GM19099 (cell line): ENCODE results near the gene RBP4.

Source experiments
- POLR2A ChIP-seq: IDR thresholded peaks from 3 replicates; pipeline ENCODE4 v1.6.1; 2011; ENCODE audit warnings: low read depth; ENCODE audit not compliant: insufficient read length; ENCODE audit errors: extremely low read depth

Gene RBP4

DNA sequence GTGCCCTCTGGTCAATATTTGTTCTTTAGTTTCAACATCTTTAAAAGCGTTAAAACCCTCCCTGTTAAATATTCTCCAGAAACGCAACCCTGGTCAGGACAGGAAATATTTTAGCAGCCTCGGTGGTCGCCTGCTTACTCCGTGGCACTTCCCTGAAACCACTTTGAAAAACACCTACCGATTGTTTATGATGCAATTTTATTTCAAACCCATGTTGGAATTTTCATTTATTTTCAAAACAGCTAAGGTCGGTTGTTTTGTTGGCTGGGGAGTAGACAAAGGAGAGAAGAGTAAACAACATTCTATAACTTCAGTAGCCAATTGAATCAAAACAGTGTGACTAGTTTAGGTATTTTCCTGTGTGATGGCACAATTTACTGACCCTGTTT is 733 bp upstream of the RBP4 start:
- no peak for TF ChIP-seq POLR2A

DNA sequence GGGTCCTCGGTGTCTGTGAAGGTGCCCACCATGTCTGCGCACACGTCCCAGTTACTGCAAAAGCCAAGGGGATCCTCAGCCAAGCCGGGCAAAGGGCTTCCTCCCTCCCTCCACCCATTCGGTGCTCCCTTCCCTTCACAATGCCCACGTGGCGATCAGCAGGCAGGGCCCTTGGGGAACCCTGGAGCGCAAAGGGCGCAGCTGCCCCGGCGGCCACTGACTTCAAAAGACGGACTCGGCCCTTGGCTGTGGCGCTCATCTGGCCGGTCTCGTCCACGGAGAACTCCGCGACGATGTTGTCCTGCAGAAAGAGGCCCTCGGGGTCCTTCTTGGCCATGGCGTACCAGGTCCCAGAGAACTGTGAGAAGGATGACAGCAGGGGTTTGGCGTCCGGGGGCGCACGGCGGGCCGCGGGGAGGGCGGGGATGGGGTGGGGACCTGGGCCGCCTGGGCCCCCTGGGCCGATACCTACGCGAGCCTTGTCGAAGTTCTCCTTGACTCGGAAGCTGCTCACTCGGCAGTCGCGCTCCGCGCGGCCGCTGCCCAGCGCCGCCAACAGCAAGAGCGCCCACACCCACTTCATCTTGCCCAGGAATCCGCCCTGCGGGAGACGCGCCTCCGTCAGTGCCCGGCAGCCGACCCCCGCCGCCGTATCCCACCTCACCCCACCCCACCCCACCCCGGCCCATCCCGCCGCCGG is 439 bp downstream of the RBP4 start:
- TF ChIP-seq POLR2A, result no peak

DNA sequence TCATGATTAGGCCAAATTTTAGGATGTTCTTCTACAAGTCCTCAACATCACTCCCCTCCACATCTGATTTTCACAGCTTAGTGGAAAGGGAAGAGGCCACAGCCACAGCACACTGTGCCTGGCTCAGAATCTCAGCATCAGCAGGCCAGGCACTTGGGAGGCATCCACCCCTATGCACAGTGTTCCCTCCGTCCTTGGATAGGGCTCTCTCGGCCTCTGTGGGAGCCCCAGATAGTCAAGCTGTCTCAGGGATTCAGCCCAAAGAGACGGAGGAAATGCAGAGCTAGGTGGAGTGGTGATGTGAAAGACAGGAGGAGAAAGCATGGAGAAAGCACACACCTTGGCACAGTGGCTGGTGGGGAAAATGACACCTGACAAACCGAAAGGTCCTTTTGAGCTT is 1.3 kb downstream of the RBP4 start:
- TF ChIP-seq POLR2A, result no peak

DNA sequence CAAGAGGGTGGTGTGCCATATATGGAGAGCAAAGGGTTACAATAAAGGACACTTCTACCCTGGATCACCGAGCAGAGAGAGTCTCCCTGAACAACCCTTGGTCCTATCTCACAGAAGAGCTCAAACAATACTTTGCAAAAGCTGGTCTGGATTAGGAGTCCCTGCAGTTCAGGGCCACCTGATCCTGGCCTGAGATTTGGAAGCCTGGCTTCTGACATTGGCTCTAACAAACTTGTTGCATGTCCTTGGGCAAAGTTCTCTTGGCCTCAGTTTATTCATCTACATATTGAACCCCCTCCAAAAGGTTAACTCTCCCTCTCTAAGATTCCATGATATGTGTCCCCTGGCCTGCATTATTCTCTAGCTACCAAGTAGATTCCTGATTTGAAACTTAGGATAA is 1.7 kb downstream of the RBP4 start:
- no peak for TF ChIP-seq POLR2A

DNA sequence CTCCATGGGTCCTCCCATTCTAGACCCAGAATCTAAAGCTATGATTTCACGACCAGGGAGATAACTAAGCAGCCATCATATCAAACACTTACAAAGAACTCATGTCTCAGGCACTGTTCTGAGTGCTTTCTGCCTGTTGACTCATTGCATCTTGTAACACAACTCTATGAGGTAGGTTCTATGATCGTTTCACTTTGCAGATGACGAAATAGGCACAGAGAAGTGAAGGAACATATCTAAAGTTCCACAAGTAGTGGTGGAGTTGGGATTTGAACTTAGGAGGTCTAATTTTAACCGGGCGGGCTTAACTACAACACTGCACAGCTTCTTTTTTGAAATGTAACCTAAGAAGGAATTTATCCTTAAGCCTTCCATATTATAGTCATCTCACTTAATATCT is 2.9 kb downstream of the RBP4 start:
- no peak for TF ChIP-seq POLR2A

DNA sequence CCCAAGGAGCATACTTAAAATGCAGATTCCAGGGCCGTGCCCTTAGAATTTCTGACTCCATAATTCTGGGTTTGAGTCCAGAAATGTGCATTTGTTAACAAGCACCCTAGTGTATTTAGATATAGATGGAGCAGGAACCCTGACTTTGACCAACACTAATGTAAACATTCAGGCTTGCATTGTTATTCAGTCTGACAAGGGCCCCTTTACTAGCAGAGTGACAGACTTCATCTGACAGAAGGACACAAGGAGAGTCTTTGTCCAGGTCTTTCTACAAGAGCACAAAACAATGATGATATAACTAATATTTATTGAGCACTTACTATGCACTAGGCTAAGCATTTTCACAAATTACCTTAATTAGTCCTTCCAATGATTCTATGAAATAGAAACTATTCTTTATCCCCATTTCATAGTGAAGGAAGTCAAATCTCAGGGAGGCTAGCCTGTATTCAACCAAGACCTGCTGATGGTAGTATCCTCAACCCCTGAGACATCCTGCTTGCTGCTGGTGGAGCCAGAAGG is 3.9 kb downstream of the RBP4 start:
- TF ChIP-seq POLR2A, result no peak

DNA sequence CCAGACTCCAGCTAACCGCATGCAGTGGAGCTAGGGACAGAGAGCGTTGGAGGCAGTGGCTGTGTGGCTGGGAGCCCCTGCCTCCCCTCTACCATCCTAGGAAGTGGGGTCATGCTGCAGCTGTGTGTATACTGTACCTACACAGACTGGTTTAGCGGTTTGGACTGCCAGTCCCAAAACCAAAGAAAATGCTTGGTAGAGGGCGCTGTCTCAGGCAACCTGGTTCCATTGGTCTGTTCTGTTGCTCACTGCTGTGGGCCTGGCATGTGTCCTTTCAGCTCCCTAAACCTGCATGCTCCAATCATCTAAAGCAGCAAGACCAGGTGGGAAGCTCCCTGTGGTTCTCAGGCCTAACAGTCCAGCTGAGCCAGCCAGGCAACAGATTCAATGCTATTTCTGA is 4.5 kb downstream of the RBP4 start:
- no peak for TF ChIP-seq POLR2A

DNA sequence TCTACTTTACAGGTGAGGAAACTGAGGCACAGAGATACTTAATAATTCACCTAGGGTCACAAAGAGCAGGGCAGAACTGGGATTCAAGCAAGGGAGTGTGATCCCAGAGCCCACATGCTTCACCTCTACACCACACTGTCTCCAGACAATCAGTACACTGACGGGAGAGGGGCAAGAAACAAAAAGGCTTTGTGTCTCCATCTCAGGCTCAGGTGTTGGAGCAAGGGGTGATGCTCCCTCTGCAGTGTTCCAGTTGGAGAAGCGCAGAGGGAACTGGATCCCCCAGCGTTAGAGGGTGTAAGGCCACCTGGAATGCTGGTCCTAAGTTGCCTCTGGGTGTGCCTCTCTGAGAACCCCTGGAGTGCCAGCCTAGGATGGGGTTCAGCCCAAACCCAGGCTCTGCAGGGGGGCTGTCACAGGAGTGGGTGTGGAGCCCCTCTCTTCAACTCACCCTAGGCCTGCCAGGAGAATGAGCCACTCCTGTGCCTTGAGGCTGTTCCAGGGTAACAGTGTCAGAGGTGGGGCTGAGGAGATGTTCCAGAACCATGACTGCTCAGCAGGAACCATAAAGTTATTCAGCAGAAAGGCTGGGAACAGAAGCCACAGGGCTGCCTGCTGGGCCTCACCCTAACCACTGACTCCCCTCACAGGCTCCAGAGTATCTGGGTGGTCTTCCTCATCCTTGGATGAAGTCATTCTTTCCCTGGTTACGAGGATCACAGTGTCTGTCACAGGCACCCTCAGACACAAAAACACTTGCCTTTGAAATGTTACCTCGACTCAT is 5.5 kb downstream of the RBP4 start:
- TF ChIP-seq POLR2A, result no peak

DNA sequence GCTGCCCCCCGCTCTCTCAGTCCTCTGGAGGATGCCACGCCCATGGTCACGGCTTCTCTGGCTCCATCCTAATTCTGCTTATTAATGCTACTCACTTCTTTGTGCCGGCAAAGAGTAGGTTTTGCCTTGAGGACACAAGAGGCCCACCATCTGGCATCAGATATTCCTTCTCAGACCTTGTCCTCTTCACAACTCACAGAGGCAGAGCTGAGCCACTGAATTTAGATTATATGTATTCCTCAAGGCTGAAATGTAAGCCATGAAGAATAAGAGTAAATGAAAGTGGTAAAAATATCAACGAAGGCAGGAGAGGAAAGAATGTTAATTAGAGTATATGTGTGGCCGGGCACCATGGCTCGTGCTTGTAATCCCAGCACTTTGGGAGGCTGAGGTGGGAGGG is 6.5 kb downstream of the RBP4 start:
- no peak for TF ChIP-seq POLR2A

DNA sequence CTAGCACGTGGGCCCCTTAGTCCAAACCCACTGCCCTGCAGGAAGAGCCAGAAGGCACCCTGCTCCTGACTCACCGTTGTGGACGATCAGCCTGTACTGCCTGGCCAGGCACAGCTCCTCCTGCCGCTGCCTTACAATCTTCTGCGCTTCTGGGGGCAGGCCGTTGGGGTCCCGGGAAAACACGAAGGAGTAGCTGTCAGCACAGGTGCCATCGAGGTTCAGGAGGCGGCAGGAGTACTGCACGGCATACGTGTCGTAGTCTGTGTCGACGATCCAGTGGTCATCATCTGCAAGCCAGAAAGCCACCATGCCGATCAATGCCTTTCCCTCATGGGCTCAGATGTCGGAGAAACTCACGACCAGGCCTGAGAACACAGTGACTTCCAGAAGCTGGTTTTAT is 7.3 kb downstream of the RBP4 start:
- TF ChIP-seq POLR2A, result no peak

DNA sequence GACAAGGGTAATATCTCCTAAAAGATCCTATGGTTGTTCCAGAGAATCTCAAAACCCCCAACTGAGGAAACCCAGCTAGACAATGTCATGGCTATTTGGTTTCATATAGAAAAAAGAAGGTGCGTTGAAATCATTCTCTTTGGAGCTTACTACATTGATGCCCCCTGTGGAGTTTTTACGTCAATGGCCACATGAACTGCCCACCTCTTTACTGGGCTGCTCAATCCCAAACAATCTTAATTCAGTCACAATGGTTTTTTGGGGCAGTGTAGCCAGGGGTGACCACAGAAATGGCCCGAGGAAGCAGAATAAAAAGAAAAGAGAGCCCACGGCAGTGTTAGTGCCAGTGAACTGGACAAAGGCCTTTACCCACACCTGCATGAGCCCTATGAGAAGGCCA is 7.8 kb downstream of the RBP4 start:
- TF ChIP-seq POLR2A, result no peak

DNA sequence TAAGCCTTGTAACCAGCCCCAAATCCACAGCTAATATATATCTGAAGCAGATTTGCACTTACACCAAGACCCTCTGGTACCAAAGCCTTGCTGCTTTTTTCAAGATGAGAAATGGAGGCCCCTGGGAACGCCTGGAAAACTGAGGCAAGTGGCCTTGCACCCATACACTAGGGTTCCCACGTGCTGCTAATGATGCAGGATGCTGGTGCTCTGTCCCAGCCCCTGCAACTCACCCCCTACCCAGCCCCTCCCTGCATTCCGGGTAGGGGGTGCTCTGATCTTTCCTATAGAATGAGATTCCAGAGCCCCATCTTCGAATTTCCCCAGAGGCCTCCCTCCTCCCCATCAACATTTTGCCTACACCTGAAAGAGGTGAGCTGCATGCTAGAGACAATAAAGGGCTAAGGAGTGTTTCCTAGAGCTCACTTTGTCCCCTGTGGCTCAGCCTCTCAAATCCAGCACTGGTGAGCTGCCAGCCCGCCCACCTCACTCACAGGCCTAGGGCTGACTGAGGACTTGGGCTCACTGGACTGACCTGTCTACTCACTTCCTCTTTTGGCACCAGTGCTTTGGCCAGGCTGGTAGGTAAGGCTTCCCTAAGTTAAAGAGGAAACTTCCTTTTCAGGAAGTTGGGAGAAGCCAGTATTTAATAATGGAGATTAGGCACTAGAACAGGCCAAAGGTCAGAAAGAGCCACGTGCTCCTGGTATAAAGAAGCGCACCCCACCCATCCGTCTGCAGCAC is 9.8 kb downstream of the RBP4 start:
- TF ChIP-seq POLR2A, result no peak

DNA sequence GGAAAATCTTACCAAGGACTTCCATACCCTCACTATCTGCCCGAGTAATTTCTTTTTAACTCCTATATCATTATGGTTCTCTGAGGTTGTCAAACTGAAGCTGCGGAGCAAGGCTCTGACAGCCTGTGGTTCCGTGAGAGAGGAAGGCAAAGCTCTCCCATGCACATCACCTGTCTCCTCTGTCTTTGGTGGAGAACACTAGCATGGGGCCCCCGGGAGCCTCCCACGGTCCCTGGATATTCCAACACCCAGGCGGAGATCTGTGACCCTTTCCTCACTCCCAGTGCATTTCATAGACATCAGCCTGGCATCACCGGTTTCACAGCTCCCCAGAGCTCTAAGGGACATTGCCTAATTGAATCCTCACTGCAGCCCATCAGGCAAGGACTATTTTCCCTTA is 10.4 kb downstream of the RBP4 start:
- no peak for TF ChIP-seq POLR2A

DNA sequence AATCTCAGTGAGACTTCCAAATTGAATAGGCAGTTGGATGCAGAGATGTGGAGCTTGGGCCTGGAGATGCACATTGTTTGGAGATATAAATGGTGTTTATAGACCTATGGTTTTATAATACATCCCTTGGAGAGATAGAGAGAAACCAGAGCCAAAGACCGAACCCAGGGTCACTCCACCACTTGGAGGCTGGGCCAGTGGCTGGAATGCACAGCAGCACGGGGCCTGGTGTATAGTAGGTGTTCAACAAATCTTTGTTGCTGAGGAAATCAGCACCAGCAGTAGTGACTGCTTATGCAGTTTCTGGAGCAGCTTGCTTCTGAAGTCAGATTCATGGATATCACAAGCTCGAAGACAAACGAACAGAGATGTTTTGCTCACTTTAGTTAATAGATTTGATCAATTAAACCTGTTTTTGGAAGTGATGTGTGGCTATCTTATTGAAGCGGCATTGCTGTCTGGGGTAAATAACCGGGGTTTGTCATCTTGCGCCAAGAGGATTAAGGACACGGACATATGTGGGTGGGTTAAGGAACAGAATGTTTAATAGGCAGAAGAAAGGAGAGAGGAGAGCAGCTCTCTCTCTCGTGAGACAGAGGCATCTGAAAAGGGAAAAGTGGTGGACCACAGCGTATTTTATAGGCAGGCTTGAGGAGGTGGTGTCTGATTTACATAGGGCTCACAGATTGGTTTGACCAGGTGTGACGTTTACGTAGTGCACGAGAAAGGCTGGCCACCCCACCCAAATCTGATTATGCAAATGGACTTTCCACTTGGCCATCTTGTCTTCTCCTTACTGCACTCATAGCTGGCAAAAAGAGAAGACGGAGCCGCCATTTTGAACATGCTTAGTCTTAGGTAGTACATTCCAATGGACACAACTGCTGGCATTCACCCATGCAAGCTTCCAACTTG is 11.1 kb downstream of the RBP4 start:
- TF ChIP-seq POLR2A, result no peak

DNA sequence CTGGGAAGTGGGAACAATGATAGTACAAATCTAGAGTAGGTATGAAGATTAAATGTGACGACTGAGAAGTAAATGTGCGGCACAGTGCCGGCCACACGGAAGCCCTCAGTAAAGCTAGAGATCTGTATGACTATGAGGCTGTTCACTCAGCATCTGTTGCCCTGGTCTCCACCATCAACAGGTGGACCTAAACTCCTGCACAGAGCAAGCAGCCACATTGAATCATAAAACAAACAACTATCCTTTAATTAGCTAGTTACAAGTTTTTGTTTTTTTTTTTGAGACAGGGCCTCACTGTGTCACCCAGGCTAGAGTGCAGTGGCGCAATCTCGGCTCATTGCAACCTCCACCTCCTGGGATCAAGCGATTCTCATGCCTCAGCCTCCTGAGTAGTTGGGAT is 16.6 kb downstream of the RBP4 start:
- TF ChIP-seq POLR2A, result no peak
